ENCODE data around the gene PLXDC1. TPM values are rescaled to one million over a fixed set of nuclear protein-coding genes. Genes with fewer than 3 reads are reported as not detected.

PLXDC1 gene
- total RNA-seq, 4 donors from 2014 or later = 3.3 to 45.1 (median 21.5) TPM

- Histone ChIP-seq H3K9me3 (no peaks in the 10 kb centered on the region), H3K4me1 (no peaks in the 10 kb centered on the region), H3K27ac (no peak overlapping the region), H3K36me3 (no peaks in the 10 kb centered on the region), H3K27me3 (no peaks in the 10 kb centered on the region), H3K4me3 (no peak overlapping the region)
- TF ChIP-seq POLR2A (IDR thresholded peaks at IDR 0.05) = no peak
- TF ChIP-seq CTCF (IDR thresholded peaks at IDR 0.05) = no peak
- DNase-seq = no peak
- intact Hi-C loops (cut with DNase I; ENCODE audit: low total_unique reads) = no loop called here
Observed at GRCh38 chr17:39071573-39071972, 79.9 kb downstream of the PLXDC1 start.

DNA sequence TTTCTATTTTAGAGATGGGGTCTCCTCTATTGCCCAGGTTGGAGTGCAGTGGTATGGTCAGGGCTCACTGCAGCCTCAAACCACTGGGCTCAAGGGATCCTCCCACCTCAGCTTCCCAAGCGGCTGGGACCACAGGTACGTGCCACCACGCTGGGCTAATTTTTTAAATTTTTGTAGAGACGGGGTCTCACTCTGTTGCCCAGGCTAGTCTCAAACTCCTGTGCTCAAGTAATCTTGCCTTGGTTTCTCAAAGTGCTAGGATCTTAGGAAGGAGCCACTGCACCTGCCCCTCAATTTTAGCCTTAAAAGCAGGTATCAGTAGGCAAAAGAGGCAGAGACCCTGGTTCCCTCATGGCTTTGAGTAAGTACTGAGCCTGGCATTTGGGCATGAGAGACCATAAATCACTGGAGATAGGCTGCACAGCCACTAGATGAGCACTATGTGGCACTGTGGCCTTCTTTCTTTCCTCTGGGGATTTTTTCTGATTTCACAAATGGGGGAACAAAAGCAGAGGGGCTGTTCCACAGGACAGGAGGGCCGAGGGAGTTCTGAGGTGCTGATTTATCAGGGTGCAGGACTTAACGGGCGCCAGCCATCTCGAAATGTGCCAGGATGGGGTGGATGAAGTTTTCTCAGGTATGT lies 82.2 kb downstream of the PLXDC1 start:
- H3K27me3 ChIP-seq = no peaks in the 10 kb centered on the region
- no peaks in the 10 kb centered on the region for H3K36me3 ChIP-seq
- intact Hi-C loops (cut with DNase I; ENCODE audit: low total_unique reads) = no loop called here
- H3K27ac ChIP-seq = no peak overlapping the region
- no peaks in the 10 kb centered on the region for H3K4me1 ChIP-seq
- H3K9me3 ChIP-seq = no peaks in the 10 kb centered on the region
- TF ChIP-seq POLR2A (IDR thresholded peaks at IDR 0.05) = no peak
- TF ChIP-seq CTCF (IDR thresholded peaks at IDR 0.05) = peak; percentile 24 to 62 (median 43)
- no peak overlapping the region for H3K4me3 ChIP-seq
- no peak for DNase-seq

DNA sequence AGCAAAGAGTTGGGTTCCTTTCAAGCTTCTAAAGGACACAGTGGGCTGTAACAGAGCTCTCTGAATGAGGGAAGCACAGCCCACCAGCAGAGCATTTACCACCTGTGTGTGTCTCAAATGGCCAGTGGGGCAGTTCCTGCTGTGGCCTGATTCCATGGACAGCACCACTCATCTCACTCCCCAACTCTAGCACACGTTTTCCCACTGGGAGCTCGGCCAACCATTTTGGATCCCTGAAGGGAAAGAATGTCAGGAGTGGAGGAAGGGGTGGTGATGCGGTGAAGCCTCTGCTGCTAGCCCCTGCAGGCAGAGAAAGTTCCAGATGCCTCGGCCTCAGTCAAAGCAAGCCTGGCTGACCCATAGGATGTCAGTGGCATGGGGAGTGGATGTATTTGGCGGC lies 86.6 kb downstream of the PLXDC1 start:
- DNase-seq = no peak
- peak overlapping the region; percentile 22 to 49 for H3K27ac ChIP-seq
- no peaks in the 10 kb centered on the region for H3K36me3 ChIP-seq
- H3K4me3 ChIP-seq = no peak overlapping the region
- intact Hi-C loops (cut with DNase I; ENCODE audit: low total_unique reads) = no loop called here
- H3K9me3 ChIP-seq = no peaks in the 10 kb centered on the region
- H3K27me3 ChIP-seq = no peaks in the 10 kb centered on the region
- no peak for TF ChIP-seq CTCF (IDR thresholded peaks at IDR 0.05)
- no peak for TF ChIP-seq POLR2A (IDR thresholded peaks at IDR 0.05)
- no peaks in the 10 kb centered on the region for H3K4me1 ChIP-seq

GRCh38 chr17:39064374-39064773 lies 87.1 kb downstream of the PLXDC1 start:
- Histone ChIP-seq H3K9me3 (no peaks in the 10 kb centered on the region), H3K36me3 (no peaks in the 10 kb centered on the region), H3K27me3 (no peaks in the 10 kb centered on the region), H3K27ac (peak overlapping the region; percentile 22 to 49), H3K4me3 (no peak overlapping the region), H3K4me1 (no peaks in the 10 kb centered on the region)
- TF ChIP-seq POLR2A (IDR thresholded peaks at IDR 0.05) (no peak), CTCF (IDR thresholded peaks at IDR 0.05) (no peak)
- intact Hi-C loops (cut with DNase I; ENCODE audit: low total_unique reads) = no loop called here
- peak in 1 of 2 donors; percentile 47 for DNase-seq

GRCh38 chr17:39063681-39064069 lies 87.8 kb downstream of the PLXDC1 start:
- TF ChIP-seq POLR2A (IDR thresholded peaks at IDR 0.05) = no peak
- TF ChIP-seq CTCF (IDR thresholded peaks at IDR 0.05) = no peak
- Histone ChIP-seq H3K4me1 (no peaks in the 10 kb centered on the region), H3K27ac (peak overlapping the region; percentile 17 to 75), H3K4me3 (no peak overlapping the region), H3K36me3 (no peaks in the 10 kb centered on the region), H3K27me3 (no peaks in the 10 kb centered on the region), H3K9me3 (no peaks in the 10 kb centered on the region)
- no peak for DNase-seq
- intact Hi-C loops (cut with DNase I; ENCODE audit: low total_unique reads) = no loop called here

All from uterus (tissue), 4 donors.